Measurements from ENCODE around the gene TRAPPC10. TPM values are rescaled to one million over a fixed set of nuclear protein-coding genes. Genes with fewer than 3 reads are reported as not detected.

The TRAPPC10 gene
- total RNA-seq, 6 experiments from 2014 or later: 15.4 to 25.6 (median 18.4) TPM

DNA sequence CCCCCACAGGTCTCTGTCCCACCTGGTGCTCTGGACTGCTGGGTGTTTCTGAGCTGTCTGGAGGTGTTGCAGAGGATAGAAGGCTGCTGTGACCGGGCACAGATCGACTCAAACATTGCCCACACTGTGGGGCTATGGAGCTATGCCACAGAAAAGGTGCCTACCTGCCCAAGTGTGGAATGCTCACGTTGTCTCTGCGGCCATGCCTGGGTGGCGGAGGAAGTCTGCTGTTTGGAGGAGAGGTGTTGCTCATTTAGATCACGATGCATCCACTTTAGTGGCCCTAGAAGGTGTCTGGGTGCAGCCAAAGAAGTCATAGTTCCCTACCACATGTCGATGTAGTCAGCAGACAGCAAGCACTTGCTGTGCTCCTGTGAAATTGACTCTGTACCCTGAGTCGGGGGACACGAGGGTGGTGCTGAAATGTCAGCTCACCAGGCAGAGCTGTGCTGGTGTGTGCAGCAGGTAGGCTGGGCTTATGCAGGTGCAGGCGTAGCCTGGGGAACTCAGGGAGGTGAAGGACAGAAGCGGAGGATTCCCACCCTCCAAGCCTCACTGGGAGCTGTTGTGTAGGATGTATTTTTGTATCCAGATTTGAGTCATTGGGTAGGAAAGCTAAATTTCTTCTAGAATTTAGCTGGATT, 62.3 kb downstream of the TRAPPC10 start:
- ATAC-seq (peak in 1 of 4 donors; percentile 9), DNase-seq (no peak)
- no peaks in the 10 kb centered on the region for H3K27me3 ChIP-seq
- TF ChIP-seq, protein P1, sequence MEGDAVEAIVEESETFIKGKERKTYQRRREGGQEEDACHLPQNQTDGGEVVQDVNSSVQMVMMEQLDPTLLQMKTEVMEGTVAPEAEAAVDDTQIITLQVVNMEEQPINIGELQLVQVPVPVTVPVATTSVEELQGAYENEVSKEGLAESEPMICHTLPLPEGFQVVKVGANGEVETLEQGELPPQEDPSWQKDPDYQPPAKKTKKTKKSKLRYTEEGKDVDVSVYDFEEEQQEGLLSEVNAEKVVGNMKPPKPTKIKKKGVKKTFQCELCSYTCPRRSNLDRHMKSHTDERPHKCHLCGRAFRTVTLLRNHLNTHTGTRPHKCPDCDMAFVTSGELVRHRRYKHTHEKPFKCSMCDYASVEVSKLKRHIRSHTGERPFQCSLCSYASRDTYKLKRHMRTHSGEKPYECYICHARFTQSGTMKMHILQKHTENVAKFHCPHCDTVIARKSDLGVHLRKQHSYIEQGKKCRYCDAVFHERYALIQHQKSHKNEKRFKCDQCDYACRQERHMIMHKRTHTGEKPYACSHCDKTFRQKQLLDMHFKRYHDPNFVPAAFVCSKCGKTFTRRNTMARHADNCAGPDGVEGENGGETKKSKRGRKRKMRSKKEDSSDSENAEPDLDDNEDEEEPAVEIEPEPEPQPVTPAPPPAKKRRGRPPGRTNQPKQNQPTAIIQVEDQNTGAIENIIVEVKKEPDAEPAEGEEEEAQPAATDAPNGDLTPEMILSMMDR (IDR thresholded peaks at IDR 0.05): no peak
- TF ChIP-seq POLR2A (IDR thresholded peaks at IDR 0.05): no peak
- H3K4me3 ChIP-seq: no peak overlapping the region
- H3K27ac ChIP-seq: no peak overlapping the region
- WGBS (ENCODE audit: insufficient coverage, low coverage, low lambda C conversion rate, missing lambda C conversion rate): 90% methylated on average over 2 of the region's 11 CpGs
- no peaks in the 10 kb centered on the region for H3K4me1 ChIP-seq
- intact Hi-C loops (cut with DNase I): no loop called here
- no peaks in the 10 kb centered on the region for H3K9me3 ChIP-seq
- H3K36me3 ChIP-seq: peaks cover 0 to 55% (median 12%) of the 10 kb centered on the region in 4 donors

- no peak for DNase-seq
- TF ChIP-seq POLR2A (IDR thresholded peaks at IDR 0.05): no peak
- TF ChIP-seq, protein P1 (IDR thresholded peaks at IDR 0.05): no peak
- no peak overlapping the region for H3K27ac ChIP-seq
- intact Hi-C loops (cut with DNase I): no loop called here
- H3K27me3 ChIP-seq: no peaks in the 10 kb centered on the region
- ATAC-seq: no peak
- no peak overlapping the region for H3K4me3 ChIP-seq
- 95% methylated on average over 5 of the region's 5 CpGs for WGBS (ENCODE audit: insufficient coverage, low coverage, low lambda C conversion rate, missing lambda C conversion rate)
- peaks cover 0 to 71% (median 20%) of the 10 kb centered on the region in 4 donors for H3K36me3 ChIP-seq
- no peaks in the 10 kb centered on the region for H3K9me3 ChIP-seq
- H3K4me1 ChIP-seq: no peaks in the 10 kb centered on the region
Measured at GRCh38 chr21:44076316-44076715, 64.2 kb downstream of the TRAPPC10 start.

- Histone ChIP-seq H3K4me3 (no peak overlapping the region), H3K27ac (no peak overlapping the region), H3K27me3 (no peaks in the 10 kb centered on the region), H3K4me1 (no peaks in the 10 kb centered on the region), H3K36me3 (peaks cover 0 to 86% (median 35%) of the 10 kb centered on the region in 4 donors), H3K9me3 (no peaks in the 10 kb centered on the region)
- intact Hi-C loops (cut with DNase I): no loop called here
- WGBS (ENCODE audit: insufficient coverage, low coverage, low lambda C conversion rate, missing lambda C conversion rate): 93% methylated on average over 3 of the region's 5 CpGs
- TF ChIP-seq, protein P1 (IDR thresholded peaks at IDR 0.05): no peak
- TF ChIP-seq POLR2A (IDR thresholded peaks at IDR 0.05): no peak
- ATAC-seq: no peak
- DNase-seq: no peak
Measured at GRCh38 chr21:44078411-44078981, 66.4 kb downstream of the TRAPPC10 start.

GRCh38 chr21:44079446-44079845, 67.3 kb downstream of the TRAPPC10 start:
- 94% methylated on average over 2 of the region's 3 CpGs for WGBS (ENCODE audit: insufficient coverage, low coverage, low lambda C conversion rate, missing lambda C conversion rate)
- Histone ChIP-seq H3K27me3 (no peaks in the 10 kb centered on the region), H3K9me3 (no peaks in the 10 kb centered on the region), H3K4me3 (no peak overlapping the region), H3K27ac (no peak overlapping the region), H3K4me1 (no peaks in the 10 kb centered on the region), H3K36me3 (peaks cover 0 to 91% (median 32%) of the 10 kb centered on the region in 4 donors)
- DNase-seq (no peak), ATAC-seq (no peak)
- no peak for TF ChIP-seq POLR2A (IDR thresholded peaks at IDR 0.05)
- TF ChIP-seq, protein P1 (IDR thresholded peaks at IDR 0.05): no peak
- intact Hi-C loops (cut with DNase I): no loop called here
